ENCODE measurements around the gene SBNO2.

Gene SBNO2

GRCh38 chr19:1086613-1087012, 87.5 kb downstream of the SBNO2 start:
- no peak overlapping the region for H3K4me3 ChIP-seq (ENCODE audit: low read depth, low read length)
- TF ChIP-seq, protein P1, sequence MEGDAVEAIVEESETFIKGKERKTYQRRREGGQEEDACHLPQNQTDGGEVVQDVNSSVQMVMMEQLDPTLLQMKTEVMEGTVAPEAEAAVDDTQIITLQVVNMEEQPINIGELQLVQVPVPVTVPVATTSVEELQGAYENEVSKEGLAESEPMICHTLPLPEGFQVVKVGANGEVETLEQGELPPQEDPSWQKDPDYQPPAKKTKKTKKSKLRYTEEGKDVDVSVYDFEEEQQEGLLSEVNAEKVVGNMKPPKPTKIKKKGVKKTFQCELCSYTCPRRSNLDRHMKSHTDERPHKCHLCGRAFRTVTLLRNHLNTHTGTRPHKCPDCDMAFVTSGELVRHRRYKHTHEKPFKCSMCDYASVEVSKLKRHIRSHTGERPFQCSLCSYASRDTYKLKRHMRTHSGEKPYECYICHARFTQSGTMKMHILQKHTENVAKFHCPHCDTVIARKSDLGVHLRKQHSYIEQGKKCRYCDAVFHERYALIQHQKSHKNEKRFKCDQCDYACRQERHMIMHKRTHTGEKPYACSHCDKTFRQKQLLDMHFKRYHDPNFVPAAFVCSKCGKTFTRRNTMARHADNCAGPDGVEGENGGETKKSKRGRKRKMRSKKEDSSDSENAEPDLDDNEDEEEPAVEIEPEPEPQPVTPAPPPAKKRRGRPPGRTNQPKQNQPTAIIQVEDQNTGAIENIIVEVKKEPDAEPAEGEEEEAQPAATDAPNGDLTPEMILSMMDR (conservative IDR thresholded peaks at IDR 0.05; ENCODE audit: low read depth, low read length), result no peak
- no peak for DNase-seq (ENCODE audit: low read depth)

- no peak overlapping the region for H3K4me3 ChIP-seq (ENCODE audit: low read depth, low read length)
- TF ChIP-seq, protein P1 (conservative IDR thresholded peaks at IDR 0.05; ENCODE audit: low read depth, low read length), result no peak
- DNase-seq (ENCODE audit: low read depth), result no peak
Observed at GRCh38 chr19:1085676-1086442, 88.2 kb downstream of the SBNO2 start.

- no peak overlapping the region for H3K4me3 ChIP-seq (ENCODE audit: low read depth, low read length)
- TF ChIP-seq, protein P1 (conservative IDR thresholded peaks at IDR 0.05; ENCODE audit: low read depth, low read length), result no peak
- no peak for DNase-seq (ENCODE audit: low read depth)
Observed at GRCh38 chr19:1085053-1085658, 88.9 kb downstream of the SBNO2 start.

DNA sequence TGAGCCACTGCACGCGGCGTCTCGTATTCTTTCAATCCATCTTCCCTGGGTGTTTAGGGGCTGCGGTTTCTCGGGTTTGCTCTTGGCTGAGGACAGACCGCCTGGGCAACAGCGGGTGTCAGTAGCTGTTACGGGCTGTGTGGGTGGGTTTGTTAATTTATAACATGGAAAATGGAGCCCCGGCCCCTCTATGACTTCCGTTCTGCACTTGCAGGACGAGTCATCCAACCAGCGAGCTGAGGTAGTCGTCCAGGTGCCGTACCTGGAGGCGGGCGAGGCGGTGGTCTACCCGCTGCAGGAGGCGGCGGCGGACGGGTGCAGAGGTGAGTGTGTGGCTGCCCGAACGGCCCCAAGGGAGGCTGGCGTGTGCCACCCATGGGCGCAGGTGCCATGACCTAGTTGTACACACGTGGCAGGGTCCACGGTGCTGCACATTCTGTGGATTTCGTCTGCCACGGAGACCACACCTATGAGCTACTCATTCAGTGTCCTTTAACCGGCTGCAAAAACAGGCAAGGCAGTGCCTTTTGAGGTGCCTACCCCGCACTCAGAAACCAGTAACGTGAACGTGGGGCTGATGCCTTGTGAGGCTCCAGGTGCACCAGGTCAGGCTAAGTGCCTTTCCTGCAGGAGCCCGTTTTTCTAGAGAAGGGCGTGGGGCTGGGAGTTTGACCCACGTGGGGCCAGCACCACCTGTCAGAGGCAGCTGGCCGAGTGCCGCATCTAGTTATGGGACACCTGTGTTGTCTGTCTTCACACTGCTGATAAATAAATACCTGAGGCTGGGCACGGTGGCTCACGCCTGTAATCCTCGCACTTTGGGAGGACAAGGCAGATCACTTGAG, 89.8 kb downstream of the SBNO2 start:
- no peak for DNase-seq (ENCODE audit: low read depth)
- H3K4me3 ChIP-seq (ENCODE audit: low read depth, low read length), result no peak overlapping the region
- TF ChIP-seq, protein P1 (conservative IDR thresholded peaks at IDR 0.05; ENCODE audit: low read depth, low read length), result no peak

- TF ChIP-seq, protein P1 (conservative IDR thresholded peaks at IDR 0.05; ENCODE audit: low read depth, low read length), result no peak
- no peak for DNase-seq (ENCODE audit: low read depth)
- no peak overlapping the region for H3K4me3 ChIP-seq (ENCODE audit: low read depth, low read length)
Observed at GRCh38 chr19:1082928-1083816, 90.9 kb downstream of the SBNO2 start.

GRCh38 chr19:1082165-1082927, 91.7 kb downstream of the SBNO2 start:
- TF ChIP-seq, protein P1 (conservative IDR thresholded peaks at IDR 0.05; ENCODE audit: low read depth, low read length), result no peak
- H3K4me3 ChIP-seq (ENCODE audit: low read depth, low read length), result no peak overlapping the region
- peak; percentile 20 for DNase-seq (ENCODE audit: low read depth)

All from choroid plexus epithelial cell (primary cell).